Adipocyte (in vitro differentiated cells): ENCODE data around the gene GLP2R.

Experiments
- DNase-seq: peaks from one replicate; pipeline ENCODE4 v3.0.0-alpha.2; 2015; ENCODE audit warnings: low read depth
- H3K27me3 ChIP-seq: replicated peaks from 2 replicates; pipeline ENCODE4 v1.7.0; 2013; ENCODE audit warnings: mild to moderate bottlenecking, low read length, moderate library complexity; ENCODE audit not compliant: control insufficient read depth, insufficient read depth
- H3K36me3 ChIP-seq: 2 replicates; pipeline ENCODE4 v1.7.0; 2013; ENCODE audit warnings: low read length, mild to moderate bottlenecking, moderate library complexity; ENCODE audit not compliant: control insufficient read depth, insufficient read depth, severe bottlenecking
- H3K4me1 ChIP-seq: 2 replicates; pipeline ENCODE4 v1.7.0; 2013; ENCODE audit warnings: mild to moderate bottlenecking, low read length, moderate library complexity; ENCODE audit not compliant: control insufficient read depth, insufficient read depth
- H3K4me3 ChIP-seq: 2 replicates; pipeline ENCODE4 v1.7.0; 2013; ENCODE audit warnings: mild to moderate bottlenecking, low read length, moderate library complexity
- H3K9ac ChIP-seq: 2 replicates; pipeline ENCODE4 v1.7.0; 2013; ENCODE audit warnings: mild to moderate bottlenecking, low read length, moderate library complexity
- H3K9me3 ChIP-seq: 2 replicates; pipeline ENCODE4 v1.7.0; 2013; ENCODE audit warnings: mild to moderate bottlenecking, low read length, moderate library complexity; ENCODE audit not compliant: control insufficient read depth

Gene GLP2R

DNA sequence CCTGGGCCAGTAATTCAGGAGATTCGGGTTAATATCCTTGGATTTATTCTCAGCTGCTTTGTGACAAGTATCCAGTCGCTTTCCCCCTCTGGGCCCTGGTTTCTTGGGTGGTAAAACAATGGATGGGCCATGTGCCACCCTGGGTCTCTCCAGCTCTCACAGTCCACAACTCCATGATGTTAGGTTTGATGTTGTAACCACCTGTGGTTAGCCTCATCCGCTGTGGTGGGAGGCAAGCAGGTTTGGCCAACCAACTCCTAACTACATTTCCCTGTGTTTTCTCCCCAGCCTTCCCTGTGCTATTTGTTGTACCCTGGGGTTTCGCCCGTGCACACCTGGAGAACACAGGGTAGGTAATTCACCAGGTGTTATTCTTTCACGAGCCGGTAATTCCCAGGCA is 35.1 kb downstream of the GLP2R start:
- DNase-seq, result no peak
- Histone ChIP-seq H3K4me3 (no peak overlapping the region), H3K4me1 (peaks cover 7% of the 10 kb centered on the region), H3K36me3 (no peaks in the 10 kb centered on the region), H3K9ac (no peak overlapping the region), H3K27me3 (no peaks in the 10 kb centered on the region), H3K9me3 (peaks cover 29% of the 10 kb centered on the region)

DNA sequence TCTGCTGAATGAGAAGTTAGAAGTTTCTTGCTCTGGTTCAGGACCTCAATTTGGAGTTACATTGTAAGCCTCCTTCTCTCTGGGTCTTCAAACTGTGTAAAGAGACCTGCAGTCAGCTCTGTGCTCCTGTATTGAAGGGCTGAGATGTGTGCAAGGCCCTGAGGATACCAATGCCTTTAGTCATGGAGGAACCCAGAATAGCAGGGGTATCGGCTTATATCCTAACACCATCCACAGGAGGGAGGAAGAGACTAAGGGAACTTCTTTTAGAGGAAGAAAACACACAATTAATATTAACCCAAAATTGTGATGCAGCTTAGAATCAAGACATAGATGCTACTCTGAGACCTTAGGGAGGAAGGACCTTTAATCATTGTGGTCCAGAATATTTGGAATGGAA is 36.5 kb downstream of the GLP2R start:
- no peak for DNase-seq
- H3K36me3 ChIP-seq, result no peaks in the 10 kb centered on the region
- peaks cover 14% of the 10 kb centered on the region for H3K4me1 ChIP-seq
- no peak overlapping the region for H3K9ac ChIP-seq
- H3K9me3 ChIP-seq, result peaks cover 32% of the 10 kb centered on the region
- H3K4me3 ChIP-seq, result no peak overlapping the region
- no peaks in the 10 kb centered on the region for H3K27me3 ChIP-seq

GRCh38 chr17:9862949-9863348 is 37.2 kb downstream of the GLP2R start:
- Histone ChIP-seq H3K4me1 (peaks cover 14% of the 10 kb centered on the region), H3K4me3 (no peak overlapping the region), H3K9me3 (peaks cover 30% of the 10 kb centered on the region), H3K27me3 (no peaks in the 10 kb centered on the region), H3K9ac (no peak overlapping the region), H3K36me3 (no peaks in the 10 kb centered on the region)
- DNase-seq, result no peak

GRCh38 chr17:9865586-9865985 is 39.9 kb downstream of the GLP2R start:
- Histone ChIP-seq H3K9ac (peak overlapping the region; percentile 5), H3K36me3 (no peaks in the 10 kb centered on the region), H3K9me3 (peaks cover 17% of the 10 kb centered on the region), H3K4me1 (peaks cover 14% of the 10 kb centered on the region), H3K4me3 (no peak overlapping the region), H3K27me3 (no peaks in the 10 kb centered on the region)
- no peak for DNase-seq

DNA sequence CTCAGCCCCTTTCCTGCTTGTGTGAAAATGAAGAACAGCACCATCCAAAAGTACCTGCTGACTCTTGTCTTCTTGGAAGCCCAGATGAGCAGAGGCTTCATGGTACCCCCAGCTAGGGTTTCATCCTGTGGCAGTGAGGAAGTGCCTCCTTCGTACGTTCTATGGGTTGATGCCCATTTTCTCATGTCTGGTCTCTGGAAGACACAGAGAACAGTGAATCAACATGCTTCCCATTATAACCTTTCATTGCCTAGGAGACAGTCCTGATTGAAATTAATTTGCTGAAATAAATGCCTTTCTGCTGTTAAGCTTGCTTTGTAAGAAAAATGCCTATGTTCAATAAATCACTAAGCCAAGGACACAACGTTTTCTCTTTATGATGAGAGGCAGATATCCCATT is 42.8 kb downstream of the GLP2R start:
- Histone ChIP-seq H3K9ac (no peak overlapping the region), H3K27me3 (no peaks in the 10 kb centered on the region)
- no peak for DNase-seq

DNA sequence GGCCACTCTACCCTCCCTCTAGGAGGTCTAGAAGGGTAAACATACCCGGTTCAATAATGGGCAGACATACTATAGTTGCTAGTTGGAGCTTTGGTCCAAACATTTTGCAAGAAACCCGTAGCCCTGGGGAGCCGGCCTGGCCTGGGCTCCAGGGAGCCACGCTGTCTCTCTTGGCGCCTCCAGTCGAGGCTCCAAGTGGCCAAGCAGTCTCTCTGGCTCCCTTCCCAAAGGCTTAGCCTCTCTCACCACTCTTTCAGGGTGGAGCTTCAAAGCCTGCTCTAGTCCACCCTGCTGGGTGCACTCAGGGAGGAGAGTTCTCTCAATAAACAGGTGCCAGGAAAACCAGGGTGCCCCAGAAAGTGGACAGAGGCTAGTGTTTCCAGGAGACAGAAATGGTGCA is 47.1 kb downstream of the GLP2R start:
- Histone ChIP-seq H3K4me3 (no peak overlapping the region), H3K36me3 (no peaks in the 10 kb centered on the region), H3K4me1 (peaks cover 36% of the 10 kb centered on the region), H3K9ac (no peak overlapping the region), H3K27me3 (no peaks in the 10 kb centered on the region), H3K9me3 (no peaks in the 10 kb centered on the region)
- no peak for DNase-seq

More for the DNA sequence above, 42.8 kb downstream of the GLP2R start:
- H3K36me3 ChIP-seq, result no peaks in the 10 kb centered on the region
- H3K4me3 ChIP-seq, result no peak overlapping the region
- peaks cover 3% of the 10 kb centered on the region for H3K9me3 ChIP-seq
- peaks cover 24% of the 10 kb centered on the region for H3K4me1 ChIP-seq

GRCh38 chr17:9874722-9875121 is 49.0 kb downstream of the GLP2R start:
- Histone ChIP-seq H3K9ac (peak overlapping the region; percentile 72), H3K4me3 (peak overlapping the region; percentile 46), H3K27me3 (no peaks in the 10 kb centered on the region), H3K4me1 (peaks cover 39% of the 10 kb centered on the region), H3K9me3 (no peaks in the 10 kb centered on the region), H3K36me3 (no peaks in the 10 kb centered on the region)
- no peak for DNase-seq

DNA sequence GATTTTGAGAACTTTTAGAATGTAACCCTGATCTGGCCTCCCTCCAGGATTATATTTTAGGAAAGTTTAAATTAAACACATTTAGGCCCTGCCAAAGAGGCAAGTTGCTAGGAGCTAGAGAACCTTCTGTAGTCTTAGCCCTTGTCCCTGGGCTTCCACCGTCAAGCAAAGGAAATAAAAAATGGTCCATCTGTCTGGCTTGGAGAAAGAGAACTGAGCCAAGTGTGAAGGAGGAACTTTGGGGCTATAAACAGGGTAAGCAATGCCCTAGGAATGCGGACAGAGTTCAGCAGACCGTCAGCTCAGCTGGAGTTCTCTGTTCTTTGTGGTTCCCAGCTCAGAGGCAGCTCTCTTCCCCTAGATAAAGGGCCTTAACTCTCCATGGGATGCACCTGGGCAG is 49.7 kb downstream of the GLP2R start:
- Histone ChIP-seq H3K9ac (peak overlapping the region; percentile 72), H3K36me3 (no peaks in the 10 kb centered on the region), H3K4me1 (peaks cover 43% of the 10 kb centered on the region), H3K9me3 (no peaks in the 10 kb centered on the region), H3K4me3 (peak overlapping the region; percentile 46), H3K27me3 (no peaks in the 10 kb centered on the region)
- peak; percentile 8 for DNase-seq

GRCh38 chr17:9878356-9878755 is 52.6 kb downstream of the GLP2R start:
- Histone ChIP-seq H3K4me3 (no peak overlapping the region), H3K27me3 (no peaks in the 10 kb centered on the region), H3K9ac (no peak overlapping the region), H3K4me1 (peaks cover 37% of the 10 kb centered on the region), H3K9me3 (peaks cover 19% of the 10 kb centered on the region), H3K36me3 (no peaks in the 10 kb centered on the region)
- DNase-seq, result no peak

GRCh38 chr17:9878786-9879525 is 53.2 kb downstream of the GLP2R start:
- Histone ChIP-seq H3K9me3 (peaks cover 25% of the 10 kb centered on the region), H3K4me3 (no peak overlapping the region), H3K9ac (no peak overlapping the region), H3K36me3 (no peaks in the 10 kb centered on the region), H3K4me1 (peaks cover 33% of the 10 kb centered on the region), H3K27me3 (no peaks in the 10 kb centered on the region)
- no peak for DNase-seq

DNA sequence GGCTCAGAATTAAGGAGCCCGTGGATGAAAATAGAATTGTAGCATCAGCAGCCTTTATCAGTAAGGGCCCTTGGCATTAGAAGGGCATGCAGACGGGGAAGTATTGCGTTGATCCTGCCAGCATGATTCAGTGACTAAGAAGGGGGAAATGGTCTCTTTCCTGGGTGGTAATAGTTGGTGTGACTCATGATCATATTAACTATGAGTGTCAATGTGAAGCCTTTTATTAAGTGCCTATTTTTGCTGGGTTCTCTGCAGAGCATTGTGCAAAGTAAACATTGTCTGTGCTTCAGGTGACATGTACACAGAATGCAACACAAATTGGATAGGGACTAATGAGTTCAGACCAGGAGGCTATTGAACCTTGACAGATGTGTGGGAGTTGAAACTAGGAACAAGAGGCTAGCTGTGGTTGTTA is 54.9 kb downstream of the GLP2R start:
- Histone ChIP-seq H3K27me3 (no peaks in the 10 kb centered on the region), H3K9me3 (peaks cover 38% of the 10 kb centered on the region), H3K4me3 (no peak overlapping the region), H3K4me1 (peaks cover 20% of the 10 kb centered on the region), H3K36me3 (no peaks in the 10 kb centered on the region), H3K9ac (no peak overlapping the region)
- no peak for DNase-seq

- Histone ChIP-seq H3K9me3 (peaks cover 42% of the 10 kb centered on the region), H3K36me3 (no peaks in the 10 kb centered on the region), H3K4me1 (peaks cover 9% of the 10 kb centered on the region), H3K27me3 (no peaks in the 10 kb centered on the region), H3K9ac (no peak overlapping the region), H3K4me3 (no peak overlapping the region)
- no peak for DNase-seq
These were observed 57.7 kb downstream of the GLP2R start for GRCh38 chr17:9883451-9883850.
